T-helper 1 cell treated with Interleukin-12 subunit alpha and Interleukin-12 subunit beta and Interleukin-4 antibody, amounts not matched to agents 30 μg/mL and 1 μg/mL, for 36 hours (primary cell): ENCODE data around the gene CATSPERZ.
A peak's percentile ranks its signal among the peaks of the same experiment; 100 is the strongest.

ENCODE experiments used
- H3K27ac Mint-ChIP-seq: one replicate; pipeline ENCODE4 v1.8.0; 2021; ENCODE audit warnings: mild to moderate bottlenecking, mixed read lengths
- H3K27me3 Mint-ChIP-seq: one replicate; pipeline ENCODE4 v1.8.0; 2021; ENCODE audit warnings: low read depth, mixed read lengths
- H3K36me3 Mint-ChIP-seq: one replicate; pipeline ENCODE4 v1.8.0; 2021; ENCODE audit warnings: low read depth, mixed read lengths
- H3K4me1 Mint-ChIP-seq: one replicate; pipeline ENCODE4 v1.8.0; 2021; ENCODE audit warnings: low read depth, mixed read lengths
- H3K4me3 Mint-ChIP-seq: one replicate; pipeline ENCODE4 v1.8.0; 2021; ENCODE audit warnings: mild to moderate bottlenecking, moderate library complexity, mixed read lengths
- H3K9me3 Mint-ChIP-seq: one replicate; pipeline ENCODE4 v1.8.0; 2021; ENCODE audit warnings: mixed read lengths

CATSPERZ gene

DNA sequence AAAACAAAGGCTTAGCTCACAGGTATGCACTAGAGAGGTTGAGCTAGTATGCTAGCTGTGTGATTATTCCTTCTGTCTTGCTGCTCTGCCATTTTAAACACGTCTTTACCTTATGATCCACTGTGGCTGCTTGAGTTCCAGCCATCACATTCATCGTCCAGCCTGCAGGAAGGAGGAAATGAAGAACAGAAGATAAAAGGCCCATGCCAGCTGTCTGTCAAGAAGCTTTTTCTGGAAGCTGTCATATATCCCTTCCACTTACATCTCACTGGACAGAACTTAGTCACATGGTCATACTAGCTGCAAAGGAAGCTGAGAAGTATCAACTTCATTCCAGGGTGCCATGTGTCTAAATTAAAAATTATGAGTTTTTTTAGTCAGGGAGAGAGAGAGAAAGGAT is 27.2 kb downstream of the CATSPERZ start:
- Mint-ChIP-seq H3K4me3 (no peak overlapping the region), H3K9me3 (no peaks in the 10 kb centered on the region), H3K27ac (no peak overlapping the region), H3K27me3 (no peaks in the 10 kb centered on the region), H3K4me1 (peaks cover 6% of the 10 kb centered on the region), H3K36me3 (no peaks in the 10 kb centered on the region)

DNA sequence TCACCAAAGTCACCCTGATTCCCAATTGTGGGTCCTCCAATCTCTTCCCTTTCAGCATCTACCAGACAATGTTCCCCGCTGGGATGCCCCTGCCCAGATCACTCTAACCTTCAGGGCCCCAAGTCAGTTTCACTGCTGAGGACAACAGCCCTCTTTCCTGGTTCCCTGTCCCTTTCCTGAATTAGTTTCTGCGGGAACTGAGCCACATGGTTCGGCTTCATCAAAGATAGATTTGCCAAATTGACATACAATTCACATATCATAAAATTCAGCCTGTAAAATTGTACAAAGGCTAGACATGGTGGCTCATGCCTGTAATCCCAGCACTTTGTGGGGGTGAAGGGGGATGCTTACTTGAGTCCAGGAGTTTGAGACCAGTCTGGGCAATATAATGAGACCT is 27.8 kb downstream of the CATSPERZ start:
- Mint-ChIP-seq H3K9me3 (no peaks in the 10 kb centered on the region), H3K27me3 (no peaks in the 10 kb centered on the region), H3K36me3 (no peaks in the 10 kb centered on the region), H3K4me3 (no peak overlapping the region), H3K4me1 (peaks cover 6% of the 10 kb centered on the region), H3K27ac (no peak overlapping the region)

DNA sequence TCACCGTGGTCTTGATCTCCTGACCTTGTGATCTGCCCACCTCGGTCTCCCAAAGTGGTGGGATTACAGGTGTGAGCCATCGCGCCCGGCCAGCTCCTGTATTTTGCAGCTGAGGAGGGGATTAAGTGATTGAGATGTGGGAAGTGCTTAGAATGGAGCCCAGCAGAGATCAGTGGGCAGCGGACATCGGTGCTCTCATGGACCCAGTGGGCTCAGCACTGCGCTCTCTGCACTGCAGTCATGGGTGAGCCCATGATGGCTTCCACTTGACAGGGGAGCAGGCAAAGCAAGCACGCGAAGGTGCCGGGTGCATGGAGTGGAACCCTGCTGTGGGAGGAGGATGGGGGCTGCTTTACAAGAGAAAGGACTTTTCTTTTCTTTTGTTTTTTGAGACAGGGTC is 30.7 kb downstream of the CATSPERZ start:
- Mint-ChIP-seq H3K27ac (no peak overlapping the region), H3K9me3 (no peaks in the 10 kb centered on the region), H3K4me1 (peaks cover 11% of the 10 kb centered on the region), H3K36me3 (no peaks in the 10 kb centered on the region), H3K4me3 (no peak overlapping the region), H3K27me3 (no peaks in the 10 kb centered on the region)

DNA sequence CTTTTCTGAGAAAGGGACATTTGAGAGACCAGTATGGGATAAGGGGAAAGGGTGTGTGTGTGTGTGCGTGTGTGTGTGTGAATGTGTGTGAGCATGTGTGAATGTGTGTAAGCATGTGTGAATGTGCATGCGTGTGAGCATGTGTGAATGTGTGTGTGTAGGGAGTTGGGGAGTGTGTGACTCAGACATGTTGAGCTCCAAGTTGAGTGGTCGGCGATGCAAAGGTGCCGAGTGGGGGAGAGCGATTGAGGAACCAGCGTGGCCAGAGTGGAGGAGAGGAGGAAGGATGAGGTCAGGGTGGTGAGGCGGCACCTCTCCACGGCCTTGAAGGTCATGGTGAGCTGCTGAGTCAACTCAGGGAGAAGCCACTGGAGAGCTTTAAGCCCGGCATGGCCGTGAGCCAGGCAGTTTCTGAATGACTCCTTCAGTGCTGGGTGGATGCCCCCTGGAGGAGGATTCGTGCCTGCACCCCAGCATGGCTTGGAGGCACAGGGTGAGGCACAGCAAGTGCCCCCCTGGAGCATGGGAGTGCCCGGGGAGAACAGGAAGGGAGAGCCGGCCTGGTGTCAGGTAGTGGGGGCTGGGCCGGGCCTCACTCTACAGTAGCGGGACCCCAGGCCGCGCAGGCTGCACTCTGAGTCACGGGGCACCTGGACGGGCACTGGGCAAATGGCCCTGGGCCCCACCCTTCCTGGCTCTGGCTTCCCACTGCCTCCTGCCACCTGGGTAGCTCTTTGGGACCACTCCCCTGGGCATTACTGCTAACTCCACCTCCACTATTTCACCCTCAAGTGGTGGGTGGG is 31.6 kb downstream of the CATSPERZ start:
- Mint-ChIP-seq H3K4me3 (no peak overlapping the region), H3K36me3 (no peaks in the 10 kb centered on the region), H3K9me3 (no peaks in the 10 kb centered on the region), H3K4me1 (peaks cover 11% of the 10 kb centered on the region), H3K27ac (peak overlapping the region; percentile 53), H3K27me3 (no peaks in the 10 kb centered on the region)

DNA sequence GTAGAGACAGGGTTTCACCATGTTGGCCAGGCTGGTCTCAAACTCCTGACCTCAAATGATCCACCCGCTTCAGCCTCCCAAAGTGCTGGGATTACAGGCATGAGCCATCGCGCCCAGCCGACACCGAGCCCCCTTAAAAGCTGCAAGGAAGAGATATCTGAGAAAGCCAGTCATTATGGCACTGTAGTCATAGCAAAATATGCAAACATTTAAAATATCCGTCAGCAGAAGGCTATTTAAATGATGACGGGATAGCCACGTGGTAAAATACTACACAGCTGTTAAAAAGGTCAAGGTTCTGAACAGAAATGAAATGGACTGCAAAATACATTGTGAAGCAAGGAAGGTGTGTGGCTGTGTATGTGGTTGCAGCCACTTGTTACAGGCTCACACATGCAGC is 33.4 kb downstream of the CATSPERZ start:
- Mint-ChIP-seq H3K9me3 (no peaks in the 10 kb centered on the region), H3K4me1 (peaks cover 15% of the 10 kb centered on the region), H3K4me3 (no peak overlapping the region), H3K36me3 (peaks cover 6% of the 10 kb centered on the region), H3K27ac (no peak overlapping the region), H3K27me3 (no peaks in the 10 kb centered on the region)

DNA sequence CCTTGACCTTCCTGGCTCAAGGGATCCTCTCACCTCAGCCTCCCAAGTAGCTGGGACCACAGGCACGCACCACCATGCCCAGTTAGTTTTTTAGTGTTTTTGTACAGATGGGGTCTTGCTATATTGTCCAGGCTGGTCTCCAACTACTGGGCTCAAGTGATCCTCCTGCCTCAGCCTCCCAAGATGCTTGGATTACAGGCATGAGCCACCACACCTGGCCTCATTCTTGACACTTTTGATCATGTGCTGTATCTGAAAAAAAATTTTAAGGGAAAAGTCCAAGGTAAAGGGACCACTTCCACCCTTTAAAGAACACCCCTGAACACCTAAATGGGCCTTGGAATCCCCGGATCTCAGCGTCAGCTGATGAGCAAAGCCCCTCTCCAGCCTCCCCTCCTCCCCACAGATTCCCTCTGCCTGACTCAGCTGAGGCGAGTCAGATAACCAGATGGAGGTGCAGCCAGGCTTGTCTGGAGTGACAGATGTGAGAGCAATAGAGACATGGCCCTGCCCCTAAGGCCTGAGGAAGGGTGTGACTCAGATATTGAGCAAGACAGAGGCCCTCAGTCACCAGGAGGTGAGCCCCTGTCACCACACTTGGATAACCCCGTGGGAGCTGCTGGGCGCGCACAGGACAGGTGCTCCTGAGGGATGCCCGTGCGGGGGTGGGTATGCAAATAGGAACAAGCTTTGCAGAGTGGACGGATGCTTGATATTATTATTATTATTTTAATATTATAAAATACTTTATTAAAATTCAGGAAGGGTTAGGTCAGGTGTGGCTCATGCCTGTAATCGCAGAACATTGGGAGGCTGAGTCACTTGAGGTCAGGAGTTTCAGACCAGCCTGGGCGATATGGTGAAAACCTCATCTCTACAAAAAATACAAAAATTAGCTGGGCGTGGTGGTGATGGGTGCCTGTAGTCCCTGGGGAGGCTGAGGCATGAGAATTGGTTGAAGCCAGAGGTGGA is 34.9 kb downstream of the CATSPERZ start:
- peaks cover 12% of the 10 kb centered on the region for H3K36me3 Mint-ChIP-seq
- H3K27me3 Mint-ChIP-seq, result no peaks in the 10 kb centered on the region
- peaks cover 26% of the 10 kb centered on the region for H3K4me1 Mint-ChIP-seq
- no peak overlapping the region for H3K27ac Mint-ChIP-seq
- H3K4me3 Mint-ChIP-seq, result no peak overlapping the region
- no peaks in the 10 kb centered on the region for H3K9me3 Mint-ChIP-seq

- peaks cover 23% of the 10 kb centered on the region for H3K36me3 Mint-ChIP-seq
- H3K27me3 Mint-ChIP-seq, result no peaks in the 10 kb centered on the region
- H3K4me3 Mint-ChIP-seq, result no peak overlapping the region
- peaks cover 30% of the 10 kb centered on the region for H3K4me1 Mint-ChIP-seq
- H3K27ac Mint-ChIP-seq, result no peak overlapping the region
- H3K9me3 Mint-ChIP-seq, result no peaks in the 10 kb centered on the region
Measured at GRCh38 chr11:64337538-64338249, 37.5 kb downstream of the CATSPERZ start.

DNA sequence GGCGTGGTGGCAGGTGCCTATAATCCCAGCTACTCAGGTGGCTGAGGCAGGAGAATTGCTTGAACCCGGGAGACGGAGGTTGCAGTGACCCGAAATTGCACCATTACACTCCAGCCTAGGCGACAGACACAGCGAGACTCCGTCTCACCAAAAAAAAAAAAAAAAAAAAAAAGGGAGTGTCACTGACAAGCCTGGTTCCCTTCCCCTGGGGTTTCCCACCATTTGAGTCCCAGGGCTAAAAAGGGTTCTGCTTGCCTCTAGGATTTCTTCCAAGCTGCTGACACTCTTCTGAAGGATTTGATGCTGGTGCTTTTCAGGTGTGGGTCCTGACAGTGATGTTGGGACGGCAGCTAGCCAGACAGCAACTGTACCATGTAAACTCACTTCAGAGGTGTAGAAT is 38.6 kb downstream of the CATSPERZ start:
- H3K27me3 Mint-ChIP-seq, result no peaks in the 10 kb centered on the region
- no peaks in the 10 kb centered on the region for H3K9me3 Mint-ChIP-seq
- peak overlapping the region; percentile 94 for H3K27ac Mint-ChIP-seq
- H3K4me1 Mint-ChIP-seq, result peaks cover 32% of the 10 kb centered on the region
- peak overlapping the region; percentile 92 for H3K4me3 Mint-ChIP-seq
- peaks cover 23% of the 10 kb centered on the region for H3K36me3 Mint-ChIP-seq

GRCh38 chr11:64339286-64339685 is 39.1 kb downstream of the CATSPERZ start:
- Mint-ChIP-seq H3K4me3 (peak overlapping the region; percentile 92), H3K9me3 (no peaks in the 10 kb centered on the region), H3K36me3 (peaks cover 23% of the 10 kb centered on the region), H3K27ac (peak overlapping the region; percentile 94), H3K27me3 (no peaks in the 10 kb centered on the region), H3K4me1 (peaks cover 32% of the 10 kb centered on the region)

DNA sequence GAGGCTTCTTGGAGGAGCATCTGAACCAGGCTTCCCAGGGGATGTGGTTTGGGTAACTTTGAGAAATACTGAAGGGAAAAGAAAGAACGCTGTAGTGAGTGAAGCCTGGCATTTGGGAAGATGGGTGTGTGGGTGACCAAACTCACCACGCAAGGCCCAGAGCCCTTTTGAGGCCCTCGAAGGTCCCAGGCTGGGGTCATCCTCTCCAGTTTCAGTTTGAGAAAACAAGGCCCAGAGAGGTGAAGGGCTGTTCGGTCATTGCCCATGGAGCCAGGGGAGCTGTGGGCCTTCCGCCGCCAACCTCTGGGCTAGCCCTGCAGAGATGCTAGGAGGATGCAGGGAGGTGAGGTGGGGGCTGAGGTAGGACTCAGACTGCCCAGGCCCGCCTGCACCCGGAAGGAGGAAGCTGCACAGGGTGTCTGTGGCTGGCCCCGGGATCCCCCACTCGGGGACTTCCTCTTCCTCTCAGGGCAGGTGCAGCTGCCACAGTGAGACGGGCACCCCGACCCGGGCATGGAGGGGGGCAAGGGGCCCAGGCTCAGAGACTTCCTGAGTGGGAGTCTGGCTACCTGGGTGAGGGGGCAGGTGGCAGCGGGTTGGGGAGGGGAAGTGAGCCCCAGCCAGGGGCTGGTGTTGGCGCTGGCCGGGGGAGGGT is 39.7 kb downstream of the CATSPERZ start, which contains the start of gene CCDC88B:
TSS of gene CCDC88B (plus strand) at position 451 of the 655 bp plus-strand sequence. CDS start at position 514, 63 bp downstream.
- Mint-ChIP-seq H3K27me3 (no peaks in the 10 kb centered on the region), H3K27ac (peak within 1 kb of the TSS; percentile 94), H3K4me3 (peak within 1 kb of the TSS; percentile 92), H3K36me3 (peaks cover 23% of the 10 kb centered on the region), H3K4me1 (peaks cover 31% of the 10 kb centered on the region), H3K9me3 (no peaks in the 10 kb centered on the region)

DNA sequence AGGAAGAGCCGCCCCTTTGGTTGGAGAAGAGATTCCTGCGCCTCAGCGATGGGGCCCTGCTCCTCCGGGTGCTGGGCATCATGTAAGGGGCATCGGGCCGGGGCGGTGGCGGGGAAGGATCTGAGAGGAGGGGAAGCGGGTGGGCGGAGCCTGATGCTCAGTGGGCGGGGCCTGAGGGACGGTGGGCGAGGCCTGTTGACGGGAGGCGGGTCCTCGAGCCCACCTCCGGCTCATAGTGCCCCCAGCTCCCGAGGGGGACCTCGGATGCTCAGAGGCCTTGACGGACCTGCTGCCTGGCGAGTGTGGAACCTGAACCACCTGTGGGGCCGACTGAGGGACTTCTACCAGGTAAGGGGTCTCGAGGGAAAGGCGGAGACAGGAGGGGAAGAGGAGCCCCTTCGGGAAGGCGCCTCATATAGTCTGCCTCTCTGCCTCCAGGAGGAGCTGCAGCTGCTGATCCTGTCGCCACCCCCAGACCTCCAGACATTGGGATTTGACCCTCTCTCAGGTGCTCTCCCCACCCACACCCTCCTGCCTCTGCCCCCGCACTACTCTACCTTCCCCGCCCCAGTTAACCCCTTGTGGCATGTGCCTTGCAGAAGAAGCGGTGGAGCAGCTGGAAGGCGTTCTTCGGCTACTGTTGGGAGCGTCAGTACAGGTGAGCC is 40.6 kb downstream of the CATSPERZ start:
- peak overlapping the region; percentile 92 for H3K4me3 Mint-ChIP-seq
- peaks cover 26% of the 10 kb centered on the region for H3K36me3 Mint-ChIP-seq
- no peaks in the 10 kb centered on the region for H3K9me3 Mint-ChIP-seq
- H3K4me1 Mint-ChIP-seq, result peaks cover 30% of the 10 kb centered on the region
- no peaks in the 10 kb centered on the region for H3K27me3 Mint-ChIP-seq
- H3K27ac Mint-ChIP-seq, result peak overlapping the region; percentile 94

DNA sequence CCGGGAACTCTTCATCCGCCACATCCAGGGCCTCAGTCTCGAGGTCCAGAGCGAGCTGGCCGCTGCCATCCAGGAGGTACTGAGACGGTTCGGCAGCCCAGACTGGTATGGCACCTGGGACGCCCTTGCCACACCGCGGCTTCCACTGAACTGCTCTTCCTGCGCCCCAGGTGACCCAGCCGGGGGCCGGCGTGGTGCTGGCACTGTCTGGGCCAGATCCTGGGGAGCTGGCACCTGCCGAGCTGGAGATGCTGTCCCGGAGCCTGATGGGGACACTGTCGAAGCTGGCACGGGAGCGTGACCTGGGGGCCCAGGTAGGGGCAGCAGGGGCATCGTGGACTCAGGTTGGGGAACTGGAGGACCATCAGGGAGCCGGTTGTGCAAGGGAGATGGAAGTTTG is 41.3 kb downstream of the CATSPERZ start:
- peak overlapping the region; percentile 92 for H3K4me3 Mint-ChIP-seq
- no peak overlapping the region for H3K27ac Mint-ChIP-seq
- peaks cover 28% of the 10 kb centered on the region for H3K36me3 Mint-ChIP-seq
- H3K4me1 Mint-ChIP-seq, result peaks cover 30% of the 10 kb centered on the region
- H3K27me3 Mint-ChIP-seq, result no peaks in the 10 kb centered on the region
- no peaks in the 10 kb centered on the region for H3K9me3 Mint-ChIP-seq
